Kidney tubule cell (primary cell): ENCODE results near the gene ZDHHC14.

Experiments used
- DNase-seq: peaks from one replicate; pipeline ENCODE4 v3.0.0-alpha.2; 2018; ENCODE audit warnings: low spot score

Gene ZDHHC14

GRCh38 chr6:157534134-157534871, 153.3 kb downstream of the ZDHHC14 start:
- DNase-seq, result no peak

- no peak for DNase-seq
Observed at GRCh38 chr6:157534977-157535339, 154.0 kb downstream of the ZDHHC14 start.

- peak; percentile 92 for DNase-seq
Observed at GRCh38 chr6:157535340-157536222, 154.6 kb downstream of the ZDHHC14 start.

- DNase-seq, result no peak
Observed at GRCh38 chr6:157536223-157536545, 155.2 kb downstream of the ZDHHC14 start.

GRCh38 chr6:157537556-157537955, 156.6 kb downstream of the ZDHHC14 start:
- DNase-seq, result no peak

GRCh38 chr6:157538168-157538567, 157.2 kb downstream of the ZDHHC14 start:
- no peak for DNase-seq

- no peak for DNase-seq
Observed at GRCh38 chr6:157538698-157539097, 157.7 kb downstream of the ZDHHC14 start.

GRCh38 chr6:157539421-157539822, 158.4 kb downstream of the ZDHHC14 start:
- no peak for DNase-seq

- no peak for DNase-seq
Observed at GRCh38 chr6:157539900-157540752, 159.1 kb downstream of the ZDHHC14 start.

- no peak for DNase-seq
Observed at GRCh38 chr6:157541618-157542413, 160.8 kb downstream of the ZDHHC14 start.

GRCh38 chr6:157542414-157543160, 161.6 kb downstream of the ZDHHC14 start:
- no peak for DNase-seq

GRCh38 chr6:157546321-157546720, 165.3 kb downstream of the ZDHHC14 start:
- DNase-seq, result no peak

GRCh38 chr6:157547112-157547511, 166.1 kb downstream of the ZDHHC14 start:
- no peak for DNase-seq

GRCh38 chr6:157548635-157549467, 167.9 kb downstream of the ZDHHC14 start:
- no peak for DNase-seq

- no peak for DNase-seq
Observed at GRCh38 chr6:157549468-157549745, 168.4 kb downstream of the ZDHHC14 start.

- peak; percentile 52 for DNase-seq
Observed at GRCh38 chr6:157550114-157550989, 169.4 kb downstream of the ZDHHC14 start.

GRCh38 chr6:157551041-157551832, 170.2 kb downstream of the ZDHHC14 start:
- DNase-seq, result peak; percentile 91

- peak; percentile 72 for DNase-seq
Observed at GRCh38 chr6:157552081-157552747, 171.2 kb downstream of the ZDHHC14 start.
